Nephron progenitor cell (in vitro differentiated cells): ENCODE measurements around the gene CSMD2.

Experiments used
- DNase-seq: peaks from one replicate; pipeline ENCODE4 v3.0.0; 2021
- H3K27ac Mint-ChIP-seq: 2 replicates; pipeline ENCODE4 v1.8.0; 2021; ENCODE audit warnings: mild to moderate bottlenecking, moderate library complexity, mixed read lengths
- H3K27me3 Mint-ChIP-seq: 2 replicates; pipeline ENCODE4 v1.8.0; 2021; ENCODE audit warnings: mild to moderate bottlenecking, low read depth, mixed read lengths; ENCODE audit not compliant: poor library complexity
- H3K36me3 Mint-ChIP-seq: 2 replicates; pipeline ENCODE4 v1.8.0; 2021; ENCODE audit warnings: low read depth, mixed read lengths
- H3K4me1 Mint-ChIP-seq: 2 replicates; pipeline ENCODE4 v1.8.0; 2021; ENCODE audit warnings: mixed read lengths
- H3K4me3 Mint-ChIP-seq: 2 replicates; pipeline ENCODE4 v1.8.0; 2021; ENCODE audit warnings: mild to moderate bottlenecking, moderate library complexity, mixed read lengths
- H3K9me3 Mint-ChIP-seq: 2 replicates; pipeline ENCODE4 v1.8.0; 2021; ENCODE audit warnings: mild to moderate bottlenecking, moderate library complexity, mixed read lengths
- TF ChIP-seq, protein P1 (sequence below): fragments of 200-600 bp; sonication (generic); IDR thresholded peaks from 2 replicates; pipeline ENCODE4 v1.5.0; 2021; ENCODE audit warnings: antibody characterized with exemption

CSMD2 gene

DNA sequence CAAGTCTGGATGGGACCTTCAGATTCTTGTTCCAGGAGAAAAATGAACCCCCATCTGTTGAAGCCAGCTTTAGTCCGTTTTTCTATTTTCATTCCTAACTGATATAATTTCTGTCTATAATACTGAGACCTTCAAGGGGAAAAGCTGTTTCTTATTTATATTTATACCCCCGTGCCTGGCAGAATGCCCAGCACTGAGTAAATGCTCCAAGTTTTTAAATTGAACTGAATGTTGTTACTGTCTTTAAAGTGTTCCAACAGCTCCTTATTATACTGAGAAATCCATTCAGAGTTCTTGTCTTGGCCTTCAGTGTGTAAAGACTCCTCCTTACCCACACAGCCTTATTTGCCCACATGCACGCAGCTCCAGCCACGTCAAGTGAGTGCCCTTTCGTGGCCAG lies 479.8 kb downstream of the CSMD2 start:
- Mint-ChIP-seq H3K4me1 (no peaks in the 10 kb centered on the region), H3K9me3 (no peaks in the 10 kb centered on the region), H3K36me3 (no peaks in the 10 kb centered on the region), H3K27ac (no peak overlapping the region), H3K4me3 (no peak overlapping the region), H3K27me3 (peaks cover 16% of the 10 kb centered on the region)
- TF ChIP-seq, protein P1, sequence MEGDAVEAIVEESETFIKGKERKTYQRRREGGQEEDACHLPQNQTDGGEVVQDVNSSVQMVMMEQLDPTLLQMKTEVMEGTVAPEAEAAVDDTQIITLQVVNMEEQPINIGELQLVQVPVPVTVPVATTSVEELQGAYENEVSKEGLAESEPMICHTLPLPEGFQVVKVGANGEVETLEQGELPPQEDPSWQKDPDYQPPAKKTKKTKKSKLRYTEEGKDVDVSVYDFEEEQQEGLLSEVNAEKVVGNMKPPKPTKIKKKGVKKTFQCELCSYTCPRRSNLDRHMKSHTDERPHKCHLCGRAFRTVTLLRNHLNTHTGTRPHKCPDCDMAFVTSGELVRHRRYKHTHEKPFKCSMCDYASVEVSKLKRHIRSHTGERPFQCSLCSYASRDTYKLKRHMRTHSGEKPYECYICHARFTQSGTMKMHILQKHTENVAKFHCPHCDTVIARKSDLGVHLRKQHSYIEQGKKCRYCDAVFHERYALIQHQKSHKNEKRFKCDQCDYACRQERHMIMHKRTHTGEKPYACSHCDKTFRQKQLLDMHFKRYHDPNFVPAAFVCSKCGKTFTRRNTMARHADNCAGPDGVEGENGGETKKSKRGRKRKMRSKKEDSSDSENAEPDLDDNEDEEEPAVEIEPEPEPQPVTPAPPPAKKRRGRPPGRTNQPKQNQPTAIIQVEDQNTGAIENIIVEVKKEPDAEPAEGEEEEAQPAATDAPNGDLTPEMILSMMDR, result no peak
- no peak for DNase-seq

DNA sequence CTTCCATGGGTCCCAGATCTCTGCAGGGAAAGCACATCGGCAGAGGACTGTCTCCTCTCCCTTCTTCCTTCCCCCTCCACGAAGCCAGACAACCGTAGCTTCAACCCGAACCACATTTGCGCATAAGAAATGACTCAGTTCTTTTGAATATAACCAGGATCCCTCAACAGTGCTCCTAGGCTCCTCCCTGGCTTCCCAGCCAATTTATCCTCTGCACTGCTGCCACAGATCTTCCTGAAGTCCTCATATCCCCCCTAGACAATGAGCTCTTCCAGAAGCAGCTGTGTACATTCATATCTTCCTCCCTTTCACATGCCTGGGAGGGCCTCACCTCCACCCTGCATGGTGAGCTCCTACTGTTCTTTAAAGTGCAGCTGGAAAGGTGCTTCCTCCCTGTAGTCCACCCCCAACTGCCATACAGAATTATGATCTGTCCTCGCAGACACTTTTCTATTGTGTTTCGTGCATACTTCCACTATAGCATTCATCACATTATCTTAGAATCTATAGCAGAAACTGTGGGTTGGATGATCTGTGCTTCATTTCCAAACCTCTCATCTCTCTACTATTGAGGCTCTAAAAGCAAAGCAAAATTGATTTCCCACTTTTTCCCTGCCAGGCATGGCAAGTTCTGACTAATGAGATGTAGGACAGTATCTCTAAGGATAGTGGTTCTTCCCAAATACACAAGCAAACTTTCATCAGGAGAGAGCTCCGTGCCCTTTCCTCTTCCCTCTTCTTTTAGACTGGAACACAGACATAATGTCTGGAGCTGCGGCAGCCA lies 480.4 kb downstream of the CSMD2 start:
- DNase-seq, result no peak
- Mint-ChIP-seq H3K36me3 (no peaks in the 10 kb centered on the region), H3K27ac (no peak overlapping the region), H3K4me3 (no peak overlapping the region), H3K9me3 (no peaks in the 10 kb centered on the region), H3K4me1 (no peaks in the 10 kb centered on the region), H3K27me3 (peaks cover 14% of the 10 kb centered on the region)
- TF ChIP-seq, protein P1, result no peak

DNA sequence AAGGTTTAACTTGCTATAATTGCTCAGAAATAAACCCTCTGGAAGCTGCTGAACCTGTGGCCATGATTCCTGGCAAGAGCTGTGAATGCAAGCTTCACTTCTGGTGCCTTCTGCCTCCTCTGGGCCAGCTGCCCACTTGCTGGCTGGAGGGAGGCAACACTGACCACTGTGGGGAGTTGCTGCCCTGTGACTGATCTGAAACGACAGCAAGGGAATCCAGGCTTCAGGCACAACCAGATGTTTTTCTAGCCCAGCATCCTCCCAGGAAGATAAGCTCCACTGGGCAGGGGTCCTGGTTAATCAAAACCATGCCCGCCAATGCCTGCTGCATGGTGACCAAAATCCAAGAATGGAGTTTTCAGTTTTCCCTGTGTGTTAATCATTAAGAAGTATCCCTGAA lies 481.1 kb downstream of the CSMD2 start:
- H3K27ac Mint-ChIP-seq, result no peak overlapping the region
- no peaks in the 10 kb centered on the region for H3K9me3 Mint-ChIP-seq
- no peaks in the 10 kb centered on the region for H3K4me1 Mint-ChIP-seq
- no peak overlapping the region for H3K4me3 Mint-ChIP-seq
- TF ChIP-seq, protein P1, result no peak
- peaks cover 12% of the 10 kb centered on the region for H3K27me3 Mint-ChIP-seq
- DNase-seq, result no peak
- no peaks in the 10 kb centered on the region for H3K36me3 Mint-ChIP-seq

DNA sequence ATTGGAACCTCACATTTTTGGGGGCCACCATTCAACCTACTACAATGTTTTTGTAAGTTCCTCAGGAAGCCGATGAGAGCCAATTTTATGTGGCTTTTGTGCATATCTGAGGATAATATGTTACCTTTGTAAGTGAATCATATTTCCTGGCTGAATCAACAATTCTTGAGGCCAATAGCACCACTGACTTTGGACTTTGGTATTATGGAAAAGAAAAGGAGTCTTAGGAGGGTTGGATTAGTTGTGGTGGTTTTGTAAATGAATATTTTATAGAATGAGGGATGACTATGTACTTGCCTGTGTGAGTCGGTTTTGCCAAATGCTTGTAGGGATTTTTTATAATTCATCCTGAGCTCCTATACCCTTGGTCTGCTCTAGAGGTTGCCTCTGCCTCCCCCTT lies 482.7 kb downstream of the CSMD2 start:
- no peak overlapping the region for H3K27ac Mint-ChIP-seq

DNA sequence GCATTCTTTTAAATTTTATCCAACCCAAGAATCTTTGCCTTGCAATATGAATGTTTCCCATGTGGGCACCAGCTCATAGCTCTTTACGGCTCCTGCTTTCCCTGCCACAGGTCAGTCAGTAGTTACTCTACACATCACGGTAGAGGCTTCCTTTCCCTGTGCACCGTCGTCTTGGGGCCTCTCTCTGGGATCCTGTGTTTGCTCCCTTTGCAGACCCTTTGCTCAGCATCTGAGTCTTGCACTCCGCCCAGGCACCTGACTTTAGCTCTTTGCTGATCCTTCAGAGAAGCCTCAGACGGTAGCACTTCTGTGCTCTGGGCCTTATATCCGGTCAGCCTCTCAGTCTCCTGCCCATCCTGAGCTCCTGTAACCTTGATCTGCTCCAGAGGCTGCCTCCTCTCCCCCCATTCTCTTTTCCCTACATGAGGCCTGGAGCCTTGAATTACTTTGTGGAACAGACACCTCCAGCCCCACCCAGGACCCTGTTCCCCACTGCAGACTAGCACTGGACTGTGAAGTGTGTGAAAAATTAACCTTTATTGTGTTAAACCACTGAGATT lies 484.7 kb downstream of the CSMD2 start:
- Mint-ChIP-seq H3K36me3 (no peaks in the 10 kb centered on the region), H3K27me3 (peaks cover 9% of the 10 kb centered on the region), H3K4me1 (no peaks in the 10 kb centered on the region), H3K9me3 (peaks cover 8% of the 10 kb centered on the region), H3K27ac (no peak overlapping the region), H3K4me3 (no peak overlapping the region)
- TF ChIP-seq, protein P1, result no peak
- no peak for DNase-seq

More for the DNA sequence above, 482.7 kb downstream of the CSMD2 start:
- H3K9me3 Mint-ChIP-seq, result peaks cover 8% of the 10 kb centered on the region
- H3K36me3 Mint-ChIP-seq, result no peaks in the 10 kb centered on the region
- H3K4me1 Mint-ChIP-seq, result no peaks in the 10 kb centered on the region
- DNase-seq, result no peak
- H3K4me3 Mint-ChIP-seq, result no peak overlapping the region
- TF ChIP-seq, protein P1, result no peak
- peaks cover 12% of the 10 kb centered on the region for H3K27me3 Mint-ChIP-seq

DNA sequence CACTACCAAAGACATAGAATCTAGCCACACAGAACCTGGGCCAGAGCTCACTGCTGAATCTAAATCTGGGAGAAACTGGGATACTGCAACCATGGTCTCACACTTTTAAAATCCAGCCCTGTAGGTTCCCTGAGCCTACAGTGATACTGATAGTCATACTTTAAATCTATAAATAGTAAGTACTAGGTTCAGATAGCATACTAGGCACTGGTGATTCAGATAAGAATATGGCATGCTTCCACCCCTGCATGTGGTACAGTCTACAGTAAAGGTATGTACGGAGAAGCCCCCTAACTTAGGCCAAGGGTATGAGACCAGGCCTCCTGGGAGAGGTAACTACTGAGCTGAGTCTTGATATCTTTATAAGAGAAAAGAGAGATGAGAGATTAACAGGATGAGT lies 494.5 kb downstream of the CSMD2 start:
- DNase-seq, result no peak
- Mint-ChIP-seq H3K9me3 (peaks cover 46% of the 10 kb centered on the region), H3K27ac (no peak overlapping the region), H3K4me3 (no peak overlapping the region), H3K4me1 (no peaks in the 10 kb centered on the region), H3K27me3 (peaks cover 6% of the 10 kb centered on the region), H3K36me3 (no peaks in the 10 kb centered on the region)
- TF ChIP-seq, protein P1, result no peak
